Cardiac ventricle fibroblast (primary cell): ENCODE results near the gene MS4A4E. TPM values are rescaled to one million over a fixed set of nuclear protein-coding genes. Genes with fewer than 3 reads are reported as not detected.

Source experiments
- total RNA-seq: library from RNA; depleted of rRNA; stranded (reverse); fragments of >200 nt; gene quantifications from 2 replicates; pipeline ENCODE4 v1.2.3, GENCODE V29; 2015

MS4A4E gene
- not detected in 2 replicates for total RNA-seq

GRCh38 chr11:60242740-60243239 is at the start of gene MS4A4E:
Gene MS4A4E, minus strand, starts transcription at chr11:60243137. Its CDS starts 13,082 bp downstream, at chr11:60230055.

GRCh38 chr11:60280412-60280811 is 37.5 kb upstream of the MS4A4E start, which contains the start of gene MS4A4A:
Gene MS4A4A, plus strand, starts transcription at chr11:60280666. Its CDS starts 10 bp downstream, at chr11:60280676.

GRCh38 chr11:60182541-60183330 is 60.2 kb downstream of the MS4A4E start, which contains the start of gene MS4A6A:
Gene MS4A6A, minus strand, starts transcription at chr11:60183083. Its CDS starts 1,356 bp downstream, at chr11:60181727.

Other genes with a start within 250 kb of the MS4A4E start
- not detected in 2 replicates for gene OOSP4B, start 226.0 kb downstream of the MS4A4E start, total RNA-seq
- not detected in 2 replicates for gene OOSP2, start 202.7 kb downstream of the MS4A4E start, total RNA-seq
- not detected in 2 replicates for gene MS4A3, start 186.5 kb downstream of the MS4A4E start, total RNA-seq
- gene MS4A2, start 154.5 kb downstream of the MS4A4E start, total RNA-seq = not detected in 2 replicates
- not detected in 2 replicates for gene MS4A6A, start 60.1 kb downstream of the MS4A4E start, total RNA-seq
- gene MS4A4A, start 37.5 kb upstream of the MS4A4E start, total RNA-seq = not detected in 2 replicates
- gene MS4A6E, start 84.1 kb upstream of the MS4A4E start, total RNA-seq = not detected in 2 replicates
- not detected in 2 replicates for gene MS4A7, start 135.4 kb upstream of the MS4A4E start, total RNA-seq
- not detected in 2 replicates for gene MS4A14, start 153.3 kb upstream of the MS4A4E start, total RNA-seq
- gene MS4A5, start 186.4 kb upstream of the MS4A4E start, total RNA-seq = not detected in 2 replicates
- not detected in 2 replicates for gene MS4A1, start 212.7 kb upstream of the MS4A4E start, total RNA-seq
- gene MS4A12, start 249.6 kb upstream of the MS4A4E start, total RNA-seq = not detected in 2 replicates